A549 (cell line): Measurements from ENCODE around the gene AP4E1. TPM values are rescaled to one million over a fixed set of nuclear protein-coding genes. Genes with fewer than 3 reads are reported as not detected.
A peak's percentile ranks its signal among the peaks of the same experiment; 100 is the strongest.

ENCODE experiments used
- ATAC-seq, 2 experiments: fragments of 200-7000 bp in 1 of 2; fragments of >200 bp in 1 of 2; cut with Nextera tagmentation in 1 of 2; cut with Tn5 transposase in 1 of 2; 3 replicates each; pipeline versions ENCODE4 v1.8.0 to v1.9.1; 2018 to 2020; ENCODE audit warnings: mild to moderate bottlenecking in 1 of 2, moderate library complexity in 1 of 2
- CTCF ChIA-PET: fragments of 300-600 bp; sonication (Branson Sonifier 250); formaldehyde crosslinking; extraction: SDS; loops from one replicate; lab custom pipeline; 2021; ENCODE audit warnings: antibody characterized with exemption, inconsistent platforms; lab: Yijun Ruan, JAX
- POLR2A ChIA-PET: fragments of 350-600 bp; formaldehyde crosslinking; extraction: SDS; loops from one replicate; lab custom pipeline; 2021; ENCODE audit warnings: antibody characterized with exemption, inconsistent platforms; lab: Yijun Ruan, JAX
- DNase-seq, 2 experiments: peaks; one replicate each; pipeline versions ENCODE4 v3.0.0 to v3.0.0-alpha.2; 2011 to 2016; ENCODE audit warnings: low read depth in 1 of 2, low spot score in 1 of 2
- FAIRE-seq: peaks from 2 replicates; lab custom pipeline; 2011; peaks lifted over from hg19 to GRCh38; lab: Jason Lieb, UNC
- H3K27ac ChIP-seq, 2 experiments: fragments of >200 bp; sonication (Bioruptor Twin); formaldehyde crosslinking; 3 replicates each; pipeline ENCODE4 v1.5.1; 2016 to 2017
- H3K4me1 ChIP-seq: fragments of >200 bp; sonication (Bioruptor Twin); formaldehyde crosslinking; 3 replicates; pipeline ENCODE4 v1.6.1; 2016
- H3K4me2 ChIP-seq: fragments of >200 bp; sonication (Bioruptor Twin); formaldehyde crosslinking; 3 replicates; pipeline ENCODE4 v1.6.1; 2016
- H3K4me3 ChIP-seq: fragments of >200 bp; sonication (Bioruptor Twin); formaldehyde crosslinking; 3 replicates; pipeline ENCODE4 v1.5.1; 2016
- H3K9me3 ChIP-seq: fragments of >200 bp; sonication (Bioruptor Twin); formaldehyde crosslinking; 3 replicates; pipeline ENCODE4 v1.6.1; 2016
- CEBPB ChIP-seq, 2 experiments: fragments of >200 bp in 1 of 2; sonication (Bioruptor Twin) in 1 of 2; formaldehyde crosslinking in 1 of 2; IDR thresholded peaks; 2 replicates each; pipeline ENCODE4 v1.6.1; 2012 to 2016
- EHMT2 ChIP-seq: fragments of 200-600 bp; sonication (generic); IDR thresholded peaks from 2 replicates; pipeline ENCODE4 v1.6.1; 2016; ENCODE audit warnings: antibody characterized with exemption, low read depth, mild to moderate bottlenecking, moderate library complexity
- FOSB ChIP-seq: fragments of 250-450 bp; sonication (Bioruptor Pico); IDR thresholded peaks from 2 replicates; pipeline ENCODE4 v1.5.0; 2020; ENCODE audit warnings: mild to moderate bottlenecking, moderate library complexity
- HDAC2 ChIP-seq: fragments of 200-600 bp; sonication (generic); IDR thresholded peaks from 2 replicates; pipeline ENCODE4 v1.6.1; 2016
- HEYL ChIP-seq: fragments of 250-450 bp; sonication (Bioruptor Pico); IDR thresholded peaks from 2 replicates; pipeline ENCODE4 v1.8.0; 2021; ENCODE audit warnings: mild to moderate bottlenecking, moderate library complexity
- KDM5A ChIP-seq: fragments of 200-600 bp; sonication (generic); IDR thresholded peaks from 2 replicates; pipeline ENCODE4 v1.6.1; 2016; ENCODE audit warnings: antibody characterized with exemption, mild to moderate bottlenecking
- POLR2AphosphoS2 ChIP-seq: conservative IDR thresholded peaks from 2 replicates; pipeline ENCODE4 v1.6.1; 2012; ENCODE audit warnings: low read length, improper control_type of control experiment, inconsistent platforms
- RAD21 ChIP-seq, 2 experiments: fragments of >200 bp in 1 of 2; sonication (Bioruptor Twin) in 1 of 2; formaldehyde crosslinking in 1 of 2; IDR thresholded peaks in 1 of 2; conservative IDR thresholded peaks in 1 of 2; 2 replicates in 1 of 2; 3 replicates in 1 of 2; pipeline ENCODE4 v1.6.1; 2012 to 2018; ENCODE audit warnings: inconsistent platforms in 1 of 2
- RCOR1 ChIP-seq: fragments of 150-350 bp; IDR thresholded peaks from 2 replicates; pipeline ENCODE4 v1.6.1; 2014; ENCODE audit warnings: antibody characterized with exemption, low read length, low read depth
- ZFP36 ChIP-seq: fragments of 450-650 bp; IDR thresholded peaks from 2 replicates; pipeline ENCODE4 v1.6.1; 2014; ENCODE audit warnings: borderline replicate concordance; ENCODE audit not compliant: partially characterized antibody
- ZNF302 ChIP-seq: fragments of 250-450 bp; sonication (Bioruptor Pico); IDR thresholded peaks from 2 replicates; pipeline ENCODE4 v1.9.0; 2021; ENCODE audit warnings: inconsistent platforms, mild to moderate bottlenecking, moderate library complexity
- WGBS: methylation state at CpG from one replicate; pipeline ENCODE4 v1.1.6; 2017; ENCODE audit errors: missing lambda C conversion rate; 5-methylcytosine and 5-hydroxymethylcytosine counted together
- polyA plus RNA-seq, 4 experiments: library from polyadenylated mRNA; depleted of rRNA in 3 of 4; stranded (reverse); fragments of >200 nt; fragmentation: RNase III in 1 of 4; extraction: RNeasy Plus Mini Kit Qiagen cat#74134 plus additional on column Dnase treatment in 1 of 4; gene quantifications; 2 replicates in 3 of 4; 3 replicates in 1 of 4; pipeline ENCODE4 v1.2.3, GENCODE V29; 2011 to 2017
- TF ChIP-seq, protein P1 (sequence below): fragments of >200 bp; sonication (Bioruptor Twin); formaldehyde crosslinking; IDR thresholded peaks from 3 replicates; pipeline ENCODE4 v1.5.1; 2016
- TF ChIP-seq, protein P2 (sequence below): fragments of 250-450 bp; sonication (Bioruptor Pico); IDR thresholded peaks from 2 replicates; pipeline ENCODE4 v1.5.0; 2021; ENCODE audit warnings: mild to moderate bottlenecking, moderate library complexity, borderline replicate concordance
- TF ChIP-seq, protein P3 (sequence below): fragments of 450-650 bp; IDR thresholded peaks from 2 replicates; pipeline ENCODE4 v1.6.1; 2014; ENCODE audit warnings: antibody characterized with exemption

Gene AP4E1
- polyA plus RNA-seq, 2 of the 4 experiments (the other 2 are of a cell fraction): 9.6 TPM

DNA sequence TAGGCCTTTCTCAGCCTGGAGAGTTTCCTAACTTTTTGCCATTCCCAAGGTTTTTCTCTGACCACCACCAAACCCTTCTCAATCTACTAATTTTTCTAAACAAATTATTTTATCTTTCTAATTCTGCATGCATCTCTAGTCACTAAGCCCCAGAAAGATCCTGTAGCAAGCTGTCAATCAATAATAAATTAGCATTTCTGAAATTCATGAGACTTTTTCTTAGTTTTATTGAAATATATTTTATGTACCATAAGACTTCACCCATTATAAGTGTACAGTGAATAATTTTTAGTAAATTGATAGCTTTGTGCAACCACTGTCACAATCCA lies 22.4 kb upstream of the AP4E1 start:
- DNase-seq: no peak
- peak overlapping the region; percentile 79 for H3K4me2 ChIP-seq
- no peak for FAIRE-seq
- H3K9me3 ChIP-seq: peaks cover 6% of the 10 kb centered on the region
- H3K27ac ChIP-seq: peak overlapping the region; percentile 87 to 89
- CTCF ChIA-PET: interaction anchor here (0.6 to 8.9 kb wide), 29 partner anchors 9 to 342 kb away, joined by 3 to 73 read pairs (median 4); partner anchors contain the start of gene TRPM7
- TF ChIP-seq HEYL (CRISPR knock-in tag) (no peak), RCOR1 (no peak), POLR2AphosphoS2 (no peak), KDM5A (no peak), CEBPB (IDR thresholded peaks at IDR 0.05) (no peak)
- TF ChIP-seq, protein P1, sequence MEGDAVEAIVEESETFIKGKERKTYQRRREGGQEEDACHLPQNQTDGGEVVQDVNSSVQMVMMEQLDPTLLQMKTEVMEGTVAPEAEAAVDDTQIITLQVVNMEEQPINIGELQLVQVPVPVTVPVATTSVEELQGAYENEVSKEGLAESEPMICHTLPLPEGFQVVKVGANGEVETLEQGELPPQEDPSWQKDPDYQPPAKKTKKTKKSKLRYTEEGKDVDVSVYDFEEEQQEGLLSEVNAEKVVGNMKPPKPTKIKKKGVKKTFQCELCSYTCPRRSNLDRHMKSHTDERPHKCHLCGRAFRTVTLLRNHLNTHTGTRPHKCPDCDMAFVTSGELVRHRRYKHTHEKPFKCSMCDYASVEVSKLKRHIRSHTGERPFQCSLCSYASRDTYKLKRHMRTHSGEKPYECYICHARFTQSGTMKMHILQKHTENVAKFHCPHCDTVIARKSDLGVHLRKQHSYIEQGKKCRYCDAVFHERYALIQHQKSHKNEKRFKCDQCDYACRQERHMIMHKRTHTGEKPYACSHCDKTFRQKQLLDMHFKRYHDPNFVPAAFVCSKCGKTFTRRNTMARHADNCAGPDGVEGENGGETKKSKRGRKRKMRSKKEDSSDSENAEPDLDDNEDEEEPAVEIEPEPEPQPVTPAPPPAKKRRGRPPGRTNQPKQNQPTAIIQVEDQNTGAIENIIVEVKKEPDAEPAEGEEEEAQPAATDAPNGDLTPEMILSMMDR: 0 out of 3 replicates have a peak, but pooled peaks have one; percentile 4
- TF ChIP-seq, protein P2, sequence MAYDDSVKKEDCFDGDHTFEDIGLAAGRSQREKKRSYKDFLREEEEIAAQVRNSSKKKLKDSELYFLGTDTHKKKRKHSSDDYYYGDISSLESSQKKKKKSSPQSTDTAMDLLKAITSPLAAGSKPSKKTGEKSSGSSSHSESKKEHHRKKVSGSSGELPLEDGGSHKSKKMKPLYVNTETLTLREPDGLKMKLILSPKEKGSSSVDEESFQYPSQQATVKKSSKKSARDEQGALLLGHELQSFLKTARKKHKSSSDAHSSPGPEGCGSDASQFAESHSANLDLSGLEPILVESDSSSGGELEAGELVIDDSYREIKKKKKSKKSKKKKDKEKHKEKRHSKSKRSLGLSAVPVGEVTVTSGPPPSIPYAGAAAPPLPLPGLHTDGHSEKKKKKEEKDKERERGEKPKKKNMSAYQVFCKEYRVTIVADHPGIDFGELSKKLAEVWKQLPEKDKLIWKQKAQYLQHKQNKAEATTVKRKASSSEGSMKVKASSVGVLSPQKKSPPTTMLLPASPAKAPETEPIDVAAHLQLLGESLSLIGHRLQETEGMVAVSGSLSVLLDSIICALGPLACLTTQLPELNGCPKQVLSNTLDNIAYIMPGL: no peak
- no peak overlapping the region for H3K4me3 ChIP-seq
- POLR2A ChIA-PET: interaction anchor here (0.8 to 3.4 kb wide), 4 partner anchors 9 to 531 kb away, joined by 3 to 21 read pairs (median 8); partner anchors contain the start of gene GABPB1
- ATAC-seq: no peak
- H3K4me1 ChIP-seq: peaks cover 41% of the 10 kb centered on the region

DNA sequence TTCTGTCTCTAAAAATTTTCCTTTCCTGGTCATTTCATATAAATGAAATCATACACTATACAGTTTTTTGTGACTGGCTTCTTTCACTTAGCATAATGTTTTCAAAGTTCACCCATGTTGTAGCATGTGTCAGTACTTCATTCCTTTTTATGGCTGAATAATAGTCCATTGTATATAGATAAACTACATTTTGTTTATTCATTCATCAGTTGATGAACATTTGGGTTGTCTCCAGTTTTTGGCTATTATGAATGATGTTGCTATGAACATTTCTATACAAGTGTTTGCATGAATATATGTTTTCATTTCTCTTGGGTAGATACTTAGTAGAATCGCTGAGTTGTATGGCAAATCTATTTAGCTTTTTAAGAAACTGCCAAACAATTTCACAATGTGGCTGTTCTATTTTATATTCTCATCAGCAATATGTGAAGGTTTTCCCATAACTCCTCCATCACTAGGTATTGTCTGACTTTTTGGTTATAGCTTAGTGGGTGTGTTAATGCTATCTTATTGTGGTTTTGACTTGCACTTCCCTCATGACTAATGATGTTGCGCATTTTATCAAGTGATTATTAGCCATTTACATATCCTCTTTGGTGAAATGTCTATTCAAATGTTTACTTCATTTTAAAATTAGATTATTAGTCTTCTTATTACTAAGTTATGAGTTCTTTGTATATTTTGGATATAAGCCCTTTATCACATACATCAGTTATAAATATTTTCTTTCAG lies 21.7 kb upstream of the AP4E1 start:
- DNase-seq: no peak
- FAIRE-seq: no peak
- Histone ChIP-seq H3K4me2 (peak overlapping the region; percentile 79; the same call in 1 of the 3 replicates), H3K27ac (peak overlapping the region in 1 of 2 experiments; percentile 87; a peak in 2 of 6 replicates), H3K9me3 (peaks cover 11% of the 10 kb centered on the region), H3K4me3 (no peak overlapping the region), H3K4me1 (peaks cover 34% of the 10 kb centered on the region)
- 75% methylated on average over 2 of the region's 2 CpGs for WGBS
- no peak for TF ChIP-seq ZNF302 (CRISPR knock-in tag)
- TF ChIP-seq RAD21 (conservative IDR thresholded peaks at IDR 0.05 in 1 of 2, IDR thresholded peaks at IDR 0.05 in 1 of 2): no peak
- TF ChIP-seq, protein P1: no peak
- no peak for TF ChIP-seq EHMT2
- TF ChIP-seq FOSB: no peak
- TF ChIP-seq, protein P3, sequence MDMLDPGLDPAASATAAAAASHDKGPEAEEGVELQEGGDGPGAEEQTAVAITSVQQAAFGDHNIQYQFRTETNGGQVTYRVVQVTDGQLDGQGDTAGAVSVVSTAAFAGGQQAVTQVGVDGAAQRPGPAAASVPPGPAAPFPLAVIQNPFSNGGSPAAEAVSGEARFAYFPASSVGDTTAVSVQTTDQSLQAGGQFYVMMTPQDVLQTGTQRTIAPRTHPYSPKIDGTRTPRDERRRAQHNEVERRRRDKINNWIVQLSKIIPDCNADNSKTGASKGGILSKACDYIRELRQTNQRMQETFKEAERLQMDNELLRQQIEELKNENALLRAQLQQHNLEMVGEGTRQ: no peak
- TF ChIP-seq HDAC2: no peak
- TF ChIP-seq ZFP36: no peak
- CTCF ChIA-PET: interaction anchor here (0.6 to 8.9 kb wide), 23 partner anchors 8 to 342 kb away, joined by 3 to 73 read pairs (median 5); a partner anchor contains a TSS
- ATAC-seq: no peak
- POLR2A ChIA-PET: interaction anchor here (0.8 to 3.4 kb wide), 3 partner anchors 10 to 532 kb away, joined by 3 to 21 read pairs (median 7); partner anchors contain the start of gene GABPB1
